ENCODE data around the gene KIF5A.
"Not testable (repeated sequence)": the region's sequence is repeated elsewhere in the genome, so short reads cannot be mapped to it uniquely, and the experiment has no call there.

The KIF5A gene
- 0.87 to 2.3 reads per million in 2 experiments for total RNA-seq

GRCh38 chr12:57549909-57550640, at the start of gene KIF5A:
KIF5A (plus strand) TSS chr12:57550044; CDS start chr12:57550272, 228 bp downstream.
- peak; percentile 38 for DNase-seq (ENCODE audit: low read depth)

GRCh38 chr12:57500213-57500612, 49.6 kb upstream of the KIF5A start:
- DNase-seq (ENCODE audit: low read depth) = no peak

- DNase-seq (ENCODE audit: low read depth) = not testable (repeated sequence)
Measured at GRCh38 chr12:57502311-57502969, 47.4 kb upstream of the KIF5A start.

- DNase-seq (ENCODE audit: low read depth) = not testable (repeated sequence)
Measured at GRCh38 chr12:57506541-57506940, 43.3 kb upstream of the KIF5A start.

- DNase-seq (ENCODE audit: low read depth) = not testable (repeated sequence)
Measured at GRCh38 chr12:57507796-57508195, 42.0 kb upstream of the KIF5A start.

- no peak for DNase-seq (ENCODE audit: low read depth)
Measured at GRCh38 chr12:57511161-57511560, 38.7 kb upstream of the KIF5A start.

GRCh38 chr12:57511588-57512325, 38.1 kb upstream of the KIF5A start:
- no peak for DNase-seq (ENCODE audit: low read depth)

- DNase-seq (ENCODE audit: low read depth) = no peak
Measured at GRCh38 chr12:57512665-57513064, 37.2 kb upstream of the KIF5A start.

GRCh38 chr12:57513266-57513665, 36.6 kb upstream of the KIF5A start:
- no peak for DNase-seq (ENCODE audit: low read depth)

- not testable (repeated sequence) for DNase-seq (ENCODE audit: low read depth)
Measured at GRCh38 chr12:57513677-57514076, 36.2 kb upstream of the KIF5A start.

- not testable (repeated sequence) for DNase-seq (ENCODE audit: low read depth)
Measured at GRCh38 chr12:57514246-57514645, 35.6 kb upstream of the KIF5A start.

GRCh38 chr12:57514720-57515407, 35.0 kb upstream of the KIF5A start:
- no peak for DNase-seq (ENCODE audit: low read depth)

- no peak for DNase-seq (ENCODE audit: low read depth)
Measured at GRCh38 chr12:57515408-57515933, 34.4 kb upstream of the KIF5A start.

- DNase-seq (ENCODE audit: low read depth) = no peak
Measured at GRCh38 chr12:57515934-57516541, 33.8 kb upstream of the KIF5A start.

- no peak for DNase-seq (ENCODE audit: low read depth)
Measured at GRCh38 chr12:57516617-57517153, 33.2 kb upstream of the KIF5A start.

GRCh38 chr12:57517187-57517586, 32.7 kb upstream of the KIF5A start:
- no peak for DNase-seq (ENCODE audit: low read depth)

GRCh38 chr12:57517718-57518117, 32.1 kb upstream of the KIF5A start:
- not testable (repeated sequence) for DNase-seq (ENCODE audit: low read depth)

GRCh38 chr12:57518176-57518919, 31.5 kb upstream of the KIF5A start:
- no peak for DNase-seq (ENCODE audit: low read depth)

GRCh38 chr12:57518920-57519795, 30.7 kb upstream of the KIF5A start:
- no peak for DNase-seq (ENCODE audit: low read depth)

GRCh38 chr12:57519796-57520052, 30.1 kb upstream of the KIF5A start:
- DNase-seq (ENCODE audit: low read depth) = no peak
